GM04504 (cell line): ENCODE measurements around the gene MSX1.

ENCODE experiments used
- DNase-seq: peaks from one replicate; pipeline ENCODE4 v3.0.0-alpha.2; 2012; ENCODE audit warnings: low read depth

Gene MSX1

DNA sequence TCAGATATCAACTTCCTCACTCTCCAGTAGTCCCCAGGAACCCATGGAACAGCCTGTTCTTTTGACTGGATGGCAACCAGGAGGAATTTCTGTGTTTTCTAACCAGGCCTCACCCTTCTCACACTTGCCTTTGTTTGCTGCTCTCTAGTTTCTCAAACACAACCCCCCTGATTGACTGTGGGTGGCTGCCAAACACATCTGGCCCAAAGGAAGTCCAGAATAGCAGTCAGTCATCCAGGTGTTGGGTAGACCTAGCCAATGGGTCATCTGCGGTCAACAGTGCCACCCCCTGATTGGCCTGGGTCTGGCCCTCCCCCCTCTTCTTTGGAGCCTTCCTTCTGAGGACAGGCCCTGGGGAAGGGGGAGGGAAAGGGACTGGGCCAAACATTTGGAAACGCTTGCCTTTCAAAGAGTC, 53.7 kb downstream of the MSX1 start:
- DNase-seq, result no peak
